ENCODE measurements around the gene ENTPD6.
"Not testable (repeated sequence)": the region's sequence is repeated elsewhere in the genome, so short reads cannot be mapped to it uniquely, and the experiment has no call there.

Gene ENTPD6

GRCh38 chr20:25237610-25238318, 42.3 kb downstream of the ENTPD6 start:
- Histone ChIP-seq H3K27ac (no peak overlapping the region), H3K27me3 (ENCODE audit: insufficient read depth, low read depth, severe bottlenecking) (no peaks in the 10 kb centered on the region), H3K36me3 (no peaks in the 10 kb centered on the region), H3K4me3 (ENCODE audit: low read depth, low read length) (no peak overlapping the region), H3K9me3 (ENCODE audit: severe bottlenecking) (no peaks in the 10 kb centered on the region)
- no peak for DNase-seq
- no peak for TF ChIP-seq CTCF (IDR thresholded peaks at IDR 0.05; ENCODE audit: low read depth, low read length)

- Histone ChIP-seq H3K36me3 (no peaks in the 10 kb centered on the region), H3K4me3 (ENCODE audit: low read depth, low read length) (no peak overlapping the region), H3K27ac (no peak overlapping the region), H3K9me3 (ENCODE audit: severe bottlenecking) (peaks cover 2% of the 10 kb centered on the region), H3K27me3 (ENCODE audit: insufficient read depth, low read depth, severe bottlenecking) (no peaks in the 10 kb centered on the region)
- DNase-seq, result no peak
- no peak for TF ChIP-seq CTCF (IDR thresholded peaks at IDR 0.05; ENCODE audit: low read depth, low read length)
Measured at GRCh38 chr20:25238319-25239037, 43.0 kb downstream of the ENTPD6 start.

GRCh38 chr20:25239387-25240370, 44.2 kb downstream of the ENTPD6 start:
- Histone ChIP-seq H3K9me3 (ENCODE audit: severe bottlenecking) (peaks cover 2% of the 10 kb centered on the region), H3K27me3 (ENCODE audit: insufficient read depth, low read depth, severe bottlenecking) (no peaks in the 10 kb centered on the region), H3K36me3 (no peaks in the 10 kb centered on the region), H3K4me3 (ENCODE audit: low read depth, low read length) (no peak overlapping the region), H3K27ac (peak overlapping the region; percentile 66)
- DNase-seq, result peak; percentile 69
- TF ChIP-seq CTCF (IDR thresholded peaks at IDR 0.05; ENCODE audit: low read depth, low read length), result no peak

GRCh38 chr20:25240851-25241658, 45.5 kb downstream of the ENTPD6 start:
- peak; percentile 41 for DNase-seq
- H3K36me3 ChIP-seq; H3K9me3 ChIP-seq (ENCODE audit: severe bottlenecking); H3K4me3 ChIP-seq (ENCODE audit: low read depth, low read length); H3K27me3 ChIP-seq (ENCODE audit: insufficient read depth, low read depth, severe bottlenecking): not testable (repeated sequence)
- H3K27ac ChIP-seq, result peak overlapping the region; percentile 75

- not testable (repeated sequence) for H3K27me3 ChIP-seq (ENCODE audit: insufficient read depth, low read depth, severe bottlenecking); DNase-seq; H3K36me3 ChIP-seq; H3K4me3 ChIP-seq (ENCODE audit: low read depth, low read length); H3K9me3 ChIP-seq (ENCODE audit: severe bottlenecking)
- peak overlapping the region; percentile 75 for H3K27ac ChIP-seq
Measured at GRCh38 chr20:25241659-25241955, 46.1 kb downstream of the ENTPD6 start.

GRCh38 chr20:25242231-25242630, 46.7 kb downstream of the ENTPD6 start:
- Histone ChIP-seq H3K9me3 (ENCODE audit: severe bottlenecking) (peaks cover 2% of the 10 kb centered on the region), H3K4me3 (ENCODE audit: low read depth, low read length) (no peak overlapping the region), H3K27ac (peak overlapping the region; percentile 75), H3K36me3 (no peaks in the 10 kb centered on the region), H3K27me3 (ENCODE audit: insufficient read depth, low read depth, severe bottlenecking) (no peaks in the 10 kb centered on the region)
- no peak for DNase-seq
- no peak for TF ChIP-seq CTCF (IDR thresholded peaks at IDR 0.05; ENCODE audit: low read depth, low read length)

All from WERI-Rb-1 (cell line).